K562 (cell line): ENCODE measurements around the gene ITGB5. TPM values are rescaled to one million over a fixed set of nuclear protein-coding genes. Genes with fewer than 3 reads are reported as not detected.

ENCODE experiments used
- ATAC-seq: fragments of 200-7000 bp; cut with Tn5 transposase; 3 replicates; pipeline ENCODE4 v1.9.1; 2020; ENCODE audit warnings: moderate library complexity
- BruUV-seq: library from RNA; stranded (reverse); fragments of 400-500 nt; replicated peaks from 2 replicates; lab custom pipeline; 2021; lab: Mats Ljungman, UMichigan
- CTCF ChIA-PET: fragments of 300-600 bp; formaldehyde crosslinking; extraction: SDS; loops from one replicate; lab custom pipeline; 2021; ENCODE audit warnings: low intra/inter-chr PET ratio; lab: Yijun Ruan, JAX
- POLR2A ChIA-PET: fragments of 300-600, 350-650 bp; sonication (Branson Sonifier 250); formaldehyde crosslinking; extraction: SDS; loops from one replicate; lab custom pipeline; 2021; ENCODE audit warnings: antibody characterized with exemption, inconsistent platforms; lab: Yijun Ruan, JAX
- DNase-seq, 4 experiments: peaks; one replicate each; pipeline versions ENCODE4 v3.0.0 to v3.0.0-alpha.2; 2011 to 2018; ENCODE audit warnings: low spot score in 3 of 4, mixed read lengths in 3 of 4; ENCODE audit errors: extremely low read depth in 1 of 4
- FAIRE-seq: peaks from 2 replicates; lab custom pipeline; 2011; peaks lifted over from hg19 to GRCh38; lab: Jason Lieb, UNC
- H2AFZ ChIP-seq: 2 replicates; pipeline ENCODE4 v1.6.0; 2011; ENCODE audit warnings: low read depth, low read length, control low read depth, inconsistent platforms
- H3K27ac ChIP-seq: fragments of 200-600 bp; 3 replicates; pipeline ENCODE4 v1.8.0; 2011; ENCODE audit warnings: low read depth, mild to moderate bottlenecking, control low read depth, inconsistent platforms, low read length, moderate library complexity, mixed read lengths; ENCODE audit errors: extremely low read depth
- H3K27me3 ChIP-seq, 2 experiments: fragments of 300-600 bp in 1 of 2; 2 replicates in 1 of 2; 3 replicates in 1 of 2; pipeline versions ENCODE4 v1.6.0 to v1.8.0; 2011; ENCODE audit warnings: inconsistent platforms in 2 of 2, low read length in 2 of 2, mild to moderate bottlenecking in 1 of 2, mixed read lengths in 1 of 2, moderate library complexity in 1 of 2; ENCODE audit not compliant: control insufficient read depth in 2 of 2, insufficient read depth in 2 of 2
- H3K36me3 ChIP-seq: fragments of 300-600 bp; 3 replicates; pipeline ENCODE4 v1.8.0; 2011; ENCODE audit warnings: mild to moderate bottlenecking, low read length, inconsistent platforms; ENCODE audit not compliant: control insufficient read depth, insufficient read depth
- H3K4me1 ChIP-seq, 2 experiments: fragments of 200-600 bp in 1 of 2; replicated peaks in 1 of 2; 2 replicates in 1 of 2; 3 replicates in 1 of 2; pipeline versions ENCODE4 v1.5.1 to v1.8.0; 2011; ENCODE audit warnings: inconsistent platforms in 2 of 2, low read length in 2 of 2, mild to moderate bottlenecking in 1 of 2, mixed read lengths in 1 of 2, moderate library complexity in 1 of 2; ENCODE audit not compliant: control insufficient read depth in 2 of 2, insufficient read depth in 2 of 2
- H3K4me2 ChIP-seq: 2 replicates; pipeline ENCODE4 v1.6.1; 2011; ENCODE audit warnings: low read length, control low read depth, inconsistent platforms, mixed read lengths; ENCODE audit not compliant: insufficient read depth
- H3K4me3 ChIP-seq: fragments of 200-600 bp; sonication (generic), shearing (Covaris generic); 2 replicates; pipeline ENCODE4 v1.5.1; 2016; ENCODE audit warnings: control low read depth, inconsistent platforms
- H3K79me2 ChIP-seq: fragments of 200-600 bp; 3 replicates; pipeline ENCODE4 v1.8.0; 2011; ENCODE audit warnings: low read length, inconsistent platforms; ENCODE audit not compliant: control insufficient read depth, insufficient read depth
- H3K9ac ChIP-seq, 2 experiments: 2 replicates each; pipeline versions ENCODE4 v1.6.0 to v1.6.1; 2011; ENCODE audit warnings: low read depth in 2 of 2, low read length in 2 of 2, control low read depth in 1 of 2, inconsistent platforms in 1 of 2, mild to moderate bottlenecking in 1 of 2, mixed read lengths in 1 of 2; ENCODE audit not compliant: insufficient read depth in 1 of 2
- H3K9me1 ChIP-seq: one replicate; pipeline ENCODE4 v1.6.0; 2011; ENCODE audit warnings: inconsistent platforms, mild to moderate bottlenecking, low read length, moderate library complexity; ENCODE audit not compliant: control insufficient read depth, insufficient read depth
- H3K9me3 ChIP-seq: replicated peaks from 2 replicates; pipeline ENCODE4 v1.5.1; 2011; ENCODE audit warnings: low read depth, low read length, inconsistent platforms; ENCODE audit not compliant: control insufficient read depth, insufficient read depth
- H4K20me1 ChIP-seq: replicated peaks from 2 replicates; pipeline ENCODE4 v1.6.1; 2011; ENCODE audit warnings: low read length, inconsistent platforms, mixed read lengths; ENCODE audit not compliant: control insufficient read depth, insufficient read depth
- ATF1 ChIP-seq, 2 experiments: fragments of 450-650 bp in 1 of 2; IDR thresholded peaks; 2 replicates each; pipeline ENCODE4 v1.6.1; 2016; ENCODE audit warnings: missing compliant biosample characterization in 1 of 2, missing genetic modification characterization in 1 of 2
- CTBP1 ChIP-seq: fragments of 450-650 bp; IDR thresholded peaks from 2 replicates; pipeline ENCODE4 v1.6.1; 2016; ENCODE audit warnings: borderline replicate concordance
- ETS1 ChIP-seq: conservative IDR thresholded peaks from 2 replicates; pipeline ENCODE4 v1.6.1; 2011; ENCODE audit warnings: low read depth, mild to moderate bottlenecking, low read length; ENCODE audit not compliant: control insufficient read depth
- MAZ ChIP-seq, 2 experiments: fragments of 450-650 bp in 1 of 2; sonication (generic) in 1 of 2; formaldehyde crosslinking; IDR thresholded peaks in 1 of 2; conservative IDR thresholded peaks in 1 of 2; 2 replicates each; pipeline versions ENCODE4 v1.4.0 to v1.5.0; 2020; ENCODE audit warnings: mild to moderate bottlenecking in 1 of 2, missing genetic modification reagents in 1 of 2
- MCM7 ChIP-seq, 2 experiments: fragments of 450-650 bp; IDR thresholded peaks; 2 replicates each; pipeline ENCODE4 v1.6.1; 2016 to 2018
- RB1 ChIP-seq: fragments of 450-650 bp; IDR thresholded peaks from 2 replicates; pipeline ENCODE4 v1.6.1; 2017; ENCODE audit warnings: low read depth, mild to moderate bottlenecking
- RBM25 ChIP-seq: fragments of 200-400 bp; formaldehyde crosslinking; IDR thresholded peaks from 2 replicates; pipeline ENCODE4 v1.6.1; 2018; ENCODE audit warnings: low read length, low read depth, moderate library complexity; ENCODE audit not compliant: severe bottlenecking
- SETDB1 ChIP-seq: IDR thresholded peaks from one replicate; pipeline ENCODE4 v1.6.1; 2012; ENCODE audit warnings: low read length, control low read depth, inconsistent platforms
- TBP ChIP-seq: optimal IDR thresholded peaks from 2 replicates; pipeline ENCODE3; 2011; ENCODE audit warnings: low read depth, low read length, improper control_type of control experiment
- XRCC4 ChIP-seq: IDR thresholded peaks from one replicate; pipeline ENCODE4 v1.6.1; 2011; ENCODE audit not compliant: insufficient read depth, insufficient read length; ENCODE audit errors: extremely low read depth
- WGBS: fragments of 100-300 bp; shearing (Covaris generic); methylation state at CpG from one replicate; pipeline ENCODE4 v1.1.6; 2016; ENCODE audit warnings: low coverage, mixed read lengths; ENCODE audit not compliant: insufficient coverage; ENCODE audit errors: missing lambda C conversion rate; 5-methylcytosine and 5-hydroxymethylcytosine counted together
- in situ Hi-C: fragments of 300-500 bp; cut with MboI; formaldehyde crosslinking; loops from 4 replicates; pipeline ENCODE4 v1.15.0; 2018; ENCODE audit warnings: inconsistent platforms, mixed read lengths
- intact Hi-C: fragments of 100-400 bp; cut with micrococcal nuclease; formaldehyde crosslinking; loops from 2 replicates; pipeline ENCODE4 v1.14.2; 2022
- polyA plus RNA-seq, 8 experiments: library from polyadenylated mRNA; depleted of rRNA in 4 of 8; stranded (reverse) in 5 of 8; unstranded in 3 of 8; fragments of >200 nt; fragmentation: Nextera tagmentation in 2 of 8; fragmentation: Illumina TruSeq in 1 of 8; extraction: Ambion mirVana in 2 of 8; extraction: Trizol in 1 of 8; gene quantifications; 2 replicates each; pipeline versions ENCODE4 v1.2.1 to v1.2.3, GENCODE V29; 2011 to 2014; ENCODE audit warnings: inconsistent platforms in 1 of 8, missing spikeins in 1 of 8
- total RNA-seq, 7 experiments: library from RNA; depleted of rRNA in 6 of 7; stranded (reverse); fragments of >200 nt in 6 of 7; fragmentation: Illumina TruSeq in 2 of 7; extraction: Trizol in 2 of 7; gene quantifications; 2 replicates each; pipeline versions ENCODE4 v1.2.1 to v1.2.3, GENCODE V29; 2011 to 2021; ENCODE audit warnings: low replicate concordance in 1 of 7
- TF ChIP-seq, protein P1 (sequence below): fragments of 450-650 bp; formaldehyde crosslinking; IDR thresholded peaks from 2 replicates; pipeline ENCODE4 v1.4.0; 2020; ENCODE audit warnings: mild to moderate bottlenecking, moderate library complexity
- TF ChIP-seq, protein P2 (sequence below), 2 experiments: fragments of 450-650 bp in 1 of 2; sonication (generic) in 1 of 2; formaldehyde crosslinking in 1 of 2; IDR thresholded peaks in 1 of 2; conservative IDR thresholded peaks in 1 of 2; 2 replicates each; pipeline versions ENCODE4 v1.6.1 to v1.8.1; 2016 to 2023; ENCODE audit warnings: mild to moderate bottlenecking in 2 of 2, moderate library complexity in 2 of 2, inconsistent platforms in 1 of 2, missing genetic modification reagents in 1 of 2
- TF ChIP-seq, protein P3 (sequence below): IDR thresholded peaks from 2 replicates; pipeline ENCODE4 v1.6.1; 2011; ENCODE audit warnings: borderline replicate concordance, low read depth, mild to moderate bottlenecking, moderate library complexity, low read length; ENCODE audit not compliant: insufficient read depth, poor library complexity, severe bottlenecking

The ITGB5 gene
- total and polyA plus RNA-seq, 9 of the 15 experiments (the other 6 are each of a cell fraction or from before 2014, with no cell fraction given), result 1.7 to 46.8 (median 9.9) TPM

DNA sequence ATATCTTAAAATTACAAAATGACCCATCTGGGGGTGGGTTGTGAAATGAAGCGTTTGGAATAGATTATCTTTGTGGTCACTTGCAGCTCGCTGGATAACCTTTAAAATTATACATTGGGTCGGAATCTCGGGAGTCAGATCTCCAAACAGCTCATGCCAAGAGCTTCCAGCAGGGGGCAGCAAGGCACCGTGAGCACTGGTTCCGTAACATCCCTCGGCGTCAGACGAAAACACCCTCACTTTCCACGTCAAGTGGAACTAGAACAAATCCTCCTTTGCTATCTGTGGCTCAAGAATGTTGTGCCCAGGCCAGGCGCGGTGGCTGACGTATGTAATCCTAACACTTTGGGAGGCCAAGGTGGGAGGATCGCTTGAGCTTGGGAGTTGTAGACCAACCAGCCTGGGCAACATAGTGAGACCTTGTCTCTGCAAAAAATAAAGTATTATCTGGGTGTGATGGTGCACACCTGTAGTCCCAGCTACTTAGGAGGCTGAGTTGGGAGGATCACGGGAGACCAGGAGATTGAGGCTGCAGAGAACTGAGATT, 125.8 kb downstream of the ITGB5 start:
- WGBS, result 2% methylated on average over 13 of the region's 15 CpGs
- ChIA-PET POLR2A (interaction anchor here (0.7 kb wide), 2 partner anchors 127 to 238 kb away, joined by 3 to 5 read pairs; no protein-coding TSS in a partner anchor), CTCF (interaction anchor here (1.0 to 2.0 kb wide), 2 partner anchors 140 to 825 kb away, joined by 5 to 25 read pairs; no protein-coding TSS in a partner anchor)
- H3K36me3 ChIP-seq, result no peaks in the 10 kb centered on the region; the same call in 2 of the 3 replicates
- DNase-seq (peak; percentile 62 to 77 (median 66)), FAIRE-seq (peak; percentile 93), ATAC-seq (peak; percentile 91)
- H3K79me2 ChIP-seq, result no peaks in the 10 kb centered on the region
- H2AFZ ChIP-seq, result no peak overlapping the region
- no peaks in the 10 kb centered on the region for H4K20me1 ChIP-seq
- H3K27me3 ChIP-seq, result no peaks in the 10 kb centered on the region
- H3K9ac ChIP-seq, result no peak overlapping the region
- no peak overlapping the region for H3K4me3 ChIP-seq
- H3K9me3 ChIP-seq, result no peaks in the 10 kb centered on the region
- in situ Hi-C loops, result loop anchor here (5.0 to 10.0 kb wide), 2 partner anchors 141 to 823 kb away; no protein-coding TSS in a partner anchor
- BruUV-seq, result no TSS peak
- peak overlapping the region; percentile 49 for H3K4me2 ChIP-seq
- no peaks in the 10 kb centered on the region; a peak in 1 of 5 replicates for H3K4me1 ChIP-seq
- no peaks in the 10 kb centered on the region for H3K9me1 ChIP-seq
- intact Hi-C loops, result loop anchor here (1.0 to 10.0 kb wide), 4 partner anchors 140 to 823 kb away; no protein-coding TSS in a partner anchor
- H3K27ac ChIP-seq, result no peak overlapping the region
- no peak for TF ChIP-seq SETDB1
- TF ChIP-seq XRCC4, result no peak
- no peak for TF ChIP-seq RBM25
- TF ChIP-seq CTBP1, result peak; percentile 35; the same call in 1 of the 2 replicates
- no peak for TF ChIP-seq MCM7 (IDR thresholded peaks at IDR 0.05)
- TF ChIP-seq, protein P1, sequence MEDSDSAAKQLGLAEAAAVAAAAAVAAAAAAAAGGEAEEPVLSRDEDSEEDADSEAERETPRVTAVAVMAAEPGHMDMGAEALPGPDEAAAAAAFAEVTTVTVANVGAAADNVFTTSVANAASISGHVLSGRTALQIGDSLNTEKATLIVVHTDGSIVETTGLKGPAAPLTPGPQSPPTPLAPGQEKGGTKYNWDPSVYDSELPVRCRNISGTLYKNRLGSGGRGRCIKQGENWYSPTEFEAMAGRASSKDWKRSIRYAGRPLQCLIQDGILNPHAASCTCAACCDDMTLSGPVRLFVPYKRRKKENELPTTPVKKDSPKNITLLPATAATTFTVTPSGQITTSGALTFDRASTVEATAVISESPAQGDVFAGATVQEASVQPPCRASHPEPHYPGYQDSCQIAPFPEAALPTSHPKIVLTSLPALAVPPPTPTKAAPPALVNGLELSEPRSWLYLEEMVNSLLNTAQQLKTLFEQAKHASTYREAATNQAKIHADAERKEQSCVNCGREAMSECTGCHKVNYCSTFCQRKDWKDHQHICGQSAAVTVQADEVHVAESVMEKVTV (CRISPR knock-in tag), result peak; percentile 62
- no peak for TF ChIP-seq ETS1
- no peak for TF ChIP-seq TBP
- TF ChIP-seq, protein P2, sequence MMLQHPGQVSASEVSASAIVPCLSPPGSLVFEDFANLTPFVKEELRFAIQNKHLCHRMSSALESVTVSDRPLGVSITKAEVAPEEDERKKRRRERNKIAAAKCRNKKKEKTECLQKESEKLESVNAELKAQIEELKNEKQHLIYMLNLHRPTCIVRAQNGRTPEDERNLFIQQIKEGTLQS (IDR thresholded peaks at IDR 0.05), result no peak
- TF ChIP-seq, protein P2 (CRISPR knock-in tag; conservative IDR thresholded peaks at IDR 0.05), result no peak
- 0 out of 4 replicates have a peak, but pooled peaks of 1 of the 2 experiments have one; percentile 22 for TF ChIP-seq MAZ (CRISPR knock-in tag; conservative IDR thresholded peaks at IDR 0.05 in 1 of 2, IDR thresholded peaks at IDR 0.05 in 1 of 2)
- no peak for TF ChIP-seq ATF1 (CRISPR knock-in tag; IDR thresholded peaks at IDR 0.05)
- peak; percentile 59; the same call in 1 of the 2 replicates for TF ChIP-seq ATF1 (tag; IDR thresholded peaks at IDR 0.05)
- TF ChIP-seq, protein P3, sequence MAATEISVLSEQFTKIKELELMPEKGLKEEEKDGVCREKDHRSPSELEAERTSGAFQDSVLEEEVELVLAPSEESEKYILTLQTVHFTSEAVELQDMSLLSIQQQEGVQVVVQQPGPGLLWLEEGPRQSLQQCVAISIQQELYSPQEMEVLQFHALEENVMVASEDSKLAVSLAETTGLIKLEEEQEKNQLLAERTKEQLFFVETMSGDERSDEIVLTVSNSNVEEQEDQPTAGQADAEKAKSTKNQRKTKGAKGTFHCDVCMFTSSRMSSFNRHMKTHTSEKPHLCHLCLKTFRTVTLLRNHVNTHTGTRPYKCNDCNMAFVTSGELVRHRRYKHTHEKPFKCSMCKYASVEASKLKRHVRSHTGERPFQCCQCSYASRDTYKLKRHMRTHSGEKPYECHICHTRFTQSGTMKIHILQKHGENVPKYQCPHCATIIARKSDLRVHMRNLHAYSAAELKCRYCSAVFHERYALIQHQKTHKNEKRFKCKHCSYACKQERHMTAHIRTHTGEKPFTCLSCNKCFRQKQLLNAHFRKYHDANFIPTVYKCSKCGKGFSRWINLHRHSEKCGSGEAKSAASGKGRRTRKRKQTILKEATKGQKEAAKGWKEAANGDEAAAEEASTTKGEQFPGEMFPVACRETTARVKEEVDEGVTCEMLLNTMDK, result peak; percentile 4
- TF ChIP-seq RB1, result peak; percentile 39; the same call in 1 of the 2 replicates
